Islet of Langerhans (tissue), 1 donor: ENCODE data around the gene CCR5AS.
"Not testable (repeated sequence)": the region's sequence is repeated elsewhere in the genome, so short reads cannot be mapped to it uniquely, and the experiment has no call there.

Experiments
- FAIRE-seq: peaks from one replicate; lab custom pipeline; 2011; peaks lifted over from hg19 to GRCh38; lab: Jason Lieb, UNC

Gene CCR5AS

GRCh38 chr3:46406788-46407611 is at the start of gene CCR5AS, which contains the start of gene CCRL2:
CCR5AS (minus strand) TSS chr3:46407066.
CCRL2 (plus strand) TSS chr3:46407259; CDS start chr3:46408080, 821 bp downstream.
- no peak for FAIRE-seq

DNA sequence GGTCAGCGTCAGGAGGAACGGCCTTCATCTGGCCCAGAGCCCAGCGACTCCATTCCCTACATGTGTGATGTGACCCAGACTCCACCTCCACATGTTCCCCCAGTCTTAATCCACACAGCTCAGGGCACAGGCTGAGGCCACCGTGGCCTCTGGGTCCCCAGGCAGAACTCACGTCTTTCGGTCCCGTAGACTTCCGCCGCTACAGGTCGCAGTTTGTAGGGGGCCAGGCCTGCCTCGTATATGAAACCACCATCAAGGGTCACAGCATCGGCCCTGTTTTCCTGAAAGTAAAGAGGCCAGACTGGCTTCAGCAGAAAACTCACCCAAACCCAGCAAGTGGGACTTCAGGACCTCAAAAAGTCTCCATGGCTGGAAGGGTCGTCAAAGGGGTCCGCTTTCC is 49.3 kb upstream of the CCR5AS start:
- no peak for FAIRE-seq

DNA sequence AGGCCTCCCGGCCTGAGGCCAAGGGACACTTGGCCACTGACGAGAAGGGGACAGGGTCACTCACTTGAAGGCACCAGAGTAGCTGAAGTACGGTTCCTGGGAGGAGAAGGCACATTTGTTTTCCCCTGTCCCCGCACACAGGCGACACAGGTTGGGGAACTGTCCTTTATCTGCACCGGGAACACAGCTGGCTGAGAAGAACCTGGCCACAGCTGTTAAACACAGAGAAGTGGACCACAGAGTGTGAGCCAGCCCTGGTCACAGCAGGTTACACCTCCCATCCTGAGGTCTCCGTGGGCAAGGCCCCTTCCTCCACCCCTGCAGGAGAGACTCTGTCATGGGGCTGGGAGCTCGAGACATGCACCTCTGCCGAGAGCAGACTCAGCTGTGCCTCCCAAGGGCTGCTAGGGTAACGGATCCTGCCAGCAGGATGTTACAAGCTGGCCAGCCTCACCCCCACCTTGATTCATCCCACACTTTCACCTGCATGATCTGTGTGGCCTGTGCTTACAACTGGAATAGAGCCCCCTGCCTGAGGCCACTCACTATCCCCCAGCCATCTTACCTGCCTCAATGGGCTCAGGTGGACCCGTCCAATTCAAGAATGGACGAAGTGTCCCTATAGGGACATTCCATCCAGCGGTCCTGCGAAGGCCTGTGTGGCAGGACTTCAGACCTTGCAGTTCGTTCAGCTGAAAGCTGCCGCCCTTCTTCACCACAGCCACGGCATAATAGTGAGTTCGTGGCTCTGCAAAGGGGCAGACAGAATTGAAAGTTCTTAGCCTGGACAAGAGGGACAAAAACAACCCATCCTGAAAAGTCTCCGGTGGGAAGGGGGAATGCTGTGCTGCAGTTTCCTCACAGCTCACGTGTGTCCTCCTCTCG is 48.6 kb upstream of the CCR5AS start:
- FAIRE-seq, result no peak

GRCh38 chr3:46454606-46455005 is 47.7 kb upstream of the CCR5AS start:
- no peak for FAIRE-seq

DNA sequence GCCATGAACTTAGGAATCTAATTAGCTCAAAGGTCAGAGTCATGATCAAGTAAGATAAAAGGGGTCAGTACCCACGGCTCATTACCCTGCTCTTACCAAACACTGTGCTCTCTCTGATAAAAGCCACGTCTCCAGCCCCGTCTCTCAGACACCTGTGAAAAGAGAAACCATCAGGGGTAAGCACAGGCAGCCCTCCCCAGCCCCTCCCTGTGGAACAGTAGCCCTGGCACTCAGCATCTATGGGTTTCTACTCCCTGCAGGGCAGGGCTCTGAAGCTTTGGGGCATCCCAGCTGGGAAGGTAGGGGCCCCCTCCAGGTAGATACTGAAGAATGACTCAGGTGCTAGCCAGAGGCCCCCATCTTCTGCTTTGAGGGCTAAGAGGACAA is 47.3 kb upstream of the CCR5AS start:
- no peak for FAIRE-seq

DNA sequence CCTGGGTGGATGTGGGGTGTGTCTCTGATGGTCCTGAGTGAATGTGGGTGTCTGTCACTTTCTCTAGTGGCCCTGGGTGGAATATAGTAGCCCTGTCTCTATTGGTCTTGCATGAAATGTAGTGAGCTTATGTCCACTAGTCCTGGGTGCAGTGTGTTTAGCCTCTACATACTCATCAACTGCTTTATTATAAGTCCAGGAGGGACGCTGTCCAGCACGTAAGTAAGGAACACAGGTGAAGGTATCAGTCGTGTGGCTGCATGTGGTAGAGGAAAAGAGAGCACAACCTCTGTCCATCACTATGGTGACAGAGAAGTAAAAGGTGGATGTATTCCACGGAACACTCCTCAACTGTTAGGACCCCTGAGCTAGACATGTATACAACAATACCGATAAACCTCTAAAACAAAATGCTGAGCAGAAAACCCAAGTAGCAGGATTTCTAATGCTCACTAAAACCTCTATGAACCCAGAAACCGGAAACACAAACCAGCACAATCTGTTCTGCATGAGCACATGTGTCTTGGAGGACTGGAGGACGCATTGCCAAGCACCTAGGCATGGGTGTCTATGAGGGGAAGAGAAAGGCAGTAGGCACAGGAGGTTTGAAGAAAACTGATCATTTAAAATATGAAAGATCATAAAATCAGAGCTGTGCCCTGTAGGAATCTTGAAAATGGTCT is 46.8 kb upstream of the CCR5AS start:
- FAIRE-seq, result no peak

- FAIRE-seq, result no peak
Measured at GRCh38 chr3:46449755-46450552, 43.1 kb upstream of the CCR5AS start.

DNA sequence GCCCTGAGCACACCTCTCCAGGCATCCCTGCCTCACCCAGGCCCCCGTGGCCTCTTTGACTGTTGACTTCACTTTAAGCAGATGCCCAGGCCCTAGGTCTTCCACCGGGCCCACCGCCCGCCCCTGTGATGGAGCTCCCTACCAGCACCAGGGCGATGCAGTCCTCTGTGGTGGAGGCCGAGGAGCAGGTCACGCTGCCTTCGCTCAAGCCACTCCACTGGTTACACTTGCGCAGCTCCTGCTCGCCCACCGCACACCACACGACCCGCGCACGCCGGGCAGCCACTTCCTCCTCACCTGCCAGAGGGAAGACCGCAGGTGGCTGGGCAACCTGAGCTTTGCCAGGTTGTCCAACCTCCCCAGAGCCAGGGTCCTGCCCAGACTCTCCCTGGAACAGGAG is 41.9 kb upstream of the CCR5AS start:
- no peak for FAIRE-seq

- FAIRE-seq, result no peak
Measured at GRCh38 chr3:46447228-46447985, 40.5 kb upstream of the CCR5AS start.

GRCh38 chr3:46442576-46443530 is 36.0 kb upstream of the CCR5AS start:
- no peak for FAIRE-seq

- FAIRE-seq, result no peak
Measured at GRCh38 chr3:46440531-46441294, 33.8 kb upstream of the CCR5AS start.

DNA sequence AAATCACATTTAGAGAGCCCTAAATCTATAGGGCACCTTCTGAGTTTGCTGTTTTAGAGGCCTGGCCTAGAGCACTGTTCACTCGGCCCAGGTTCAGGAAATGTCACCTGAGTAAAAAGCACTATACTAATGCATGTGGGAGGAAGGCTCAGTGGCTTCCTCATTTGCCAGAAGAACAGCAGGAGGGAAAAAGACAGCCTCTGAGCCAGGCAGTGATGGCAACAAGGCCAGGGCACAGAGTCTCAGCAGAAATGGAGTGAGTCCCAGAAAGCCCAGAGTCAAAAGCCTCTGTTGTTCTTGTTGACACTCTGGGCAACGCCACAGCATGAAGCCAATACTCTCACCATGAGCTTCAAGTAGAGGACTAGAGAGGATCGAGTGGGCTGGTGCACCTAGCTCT is 32.0 kb upstream of the CCR5AS start:
- FAIRE-seq, result no peak

DNA sequence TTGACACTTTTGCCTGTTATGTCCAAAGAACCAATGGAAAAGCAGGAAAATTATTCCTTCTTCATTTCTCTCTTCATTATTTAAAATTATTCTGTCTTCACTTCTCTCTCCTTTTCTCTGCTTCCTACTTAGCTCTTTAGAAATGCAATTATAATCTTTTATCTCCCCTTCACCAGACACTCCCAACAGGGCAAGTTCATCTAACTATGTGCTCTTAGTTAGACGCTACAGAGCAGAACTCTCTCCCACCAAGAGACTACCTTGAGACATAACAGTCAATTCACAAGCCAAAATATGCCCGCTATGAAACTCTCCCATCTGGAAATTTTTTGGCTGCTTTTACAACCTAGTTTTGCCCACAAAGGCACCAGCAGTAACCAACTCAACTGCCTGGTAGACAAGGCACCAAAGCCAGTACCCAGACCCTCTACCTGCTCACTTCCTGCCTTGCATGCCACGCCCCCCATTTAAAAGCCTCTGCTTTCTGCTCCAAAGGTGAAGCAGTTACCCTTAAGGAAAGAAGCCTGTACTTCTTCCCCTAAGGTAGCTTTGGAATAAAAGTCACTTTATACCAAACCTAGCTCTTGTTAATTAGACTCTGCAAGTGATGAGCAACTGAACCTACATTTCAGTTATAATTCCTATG is 28.3 kb upstream of the CCR5AS start:
- no peak for FAIRE-seq

GRCh38 chr3:46433841-46434240 is 27.0 kb upstream of the CCR5AS start:
- no peak for FAIRE-seq

DNA sequence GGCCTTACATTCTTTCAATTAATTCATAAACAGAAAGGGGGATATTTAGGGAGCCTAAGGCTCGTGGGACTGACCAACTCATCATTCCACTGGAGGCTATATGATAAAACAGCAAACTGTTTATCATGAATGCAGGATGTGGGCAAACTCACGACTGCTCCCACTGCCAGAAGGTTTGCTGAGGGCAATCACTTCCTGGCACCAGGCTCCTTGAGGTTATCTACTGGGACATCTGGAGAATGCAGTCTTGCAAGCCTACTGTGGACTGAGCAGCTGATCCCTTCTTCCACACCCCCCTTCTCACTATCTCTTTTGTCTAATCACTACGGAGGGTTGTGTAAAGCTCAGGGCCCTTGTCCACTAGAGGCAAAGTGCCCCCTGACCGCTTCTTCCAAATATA is 26.3 kb upstream of the CCR5AS start:
- FAIRE-seq, result not testable (repeated sequence)

DNA sequence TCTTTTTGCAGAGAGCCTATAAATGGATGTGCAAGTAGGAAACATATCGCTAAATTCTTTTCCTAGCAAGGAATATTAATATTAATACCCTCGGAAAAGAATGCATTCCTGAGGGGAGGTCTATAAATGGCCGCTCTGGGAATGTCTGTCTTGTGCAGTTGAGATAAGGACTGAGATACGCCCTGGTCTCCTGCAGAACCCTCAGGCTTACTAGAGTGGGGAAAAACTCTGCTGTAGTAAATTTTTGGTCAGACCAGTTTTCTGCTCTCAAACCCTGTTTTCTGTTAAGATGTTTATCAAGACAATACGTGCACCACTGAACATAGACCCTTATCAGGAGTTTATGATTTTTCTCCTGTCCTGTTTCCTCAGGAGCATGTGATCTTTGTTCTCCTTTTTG is 25.0 kb upstream of the CCR5AS start:
- FAIRE-seq, result not testable (repeated sequence)

DNA sequence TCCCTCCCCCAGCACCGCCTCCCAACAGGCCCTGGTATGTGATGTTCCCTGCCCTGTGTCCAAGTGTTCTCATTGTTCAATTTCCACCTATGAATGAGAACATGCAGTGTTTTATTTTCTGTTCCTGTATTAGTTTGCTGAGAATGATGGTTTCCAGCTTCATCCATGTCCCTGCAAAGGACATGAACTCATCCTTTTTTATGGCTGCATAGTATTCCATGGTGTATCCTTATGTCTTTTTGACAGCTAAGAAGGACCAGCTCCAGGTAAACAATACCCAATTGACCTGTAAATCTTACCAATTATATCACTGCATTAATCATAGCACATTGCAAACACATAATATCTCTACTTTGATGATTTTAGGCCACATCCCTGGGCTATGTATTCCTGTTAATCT is 24.0 kb upstream of the CCR5AS start:
- FAIRE-seq, result not testable (repeated sequence)

DNA sequence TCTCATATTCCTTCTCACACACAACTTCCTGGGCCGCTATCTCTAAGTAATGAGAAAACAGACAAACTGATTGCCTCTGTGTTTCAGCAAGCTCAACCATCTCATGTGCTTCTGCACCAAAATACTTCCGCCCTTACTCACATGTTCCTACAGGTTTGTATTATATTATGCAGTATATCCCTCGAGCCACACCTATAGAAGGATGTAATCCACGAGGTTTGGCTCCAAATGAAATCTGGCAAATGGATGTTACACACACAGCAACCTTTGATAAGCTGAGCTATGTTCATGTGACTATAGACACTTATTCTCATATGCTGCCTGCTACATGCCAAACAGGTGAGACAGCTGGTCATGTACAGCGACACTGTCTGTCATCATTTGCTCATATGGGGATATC is 22.8 kb upstream of the CCR5AS start:
- no peak for FAIRE-seq

GRCh38 chr3:46429250-46429649 is 22.4 kb upstream of the CCR5AS start:
- no peak for FAIRE-seq
